GM21529 (cell line): ENCODE data around the gene TTLL8.

ENCODE experiments used
- ATAC-seq: cut with Tn5 transposase; IDR thresholded peaks from one replicate; pipeline ENCODE4 v1.9.1; 2021; ENCODE audit not compliant: unreplicated experiment

The TTLL8 gene

DNA sequence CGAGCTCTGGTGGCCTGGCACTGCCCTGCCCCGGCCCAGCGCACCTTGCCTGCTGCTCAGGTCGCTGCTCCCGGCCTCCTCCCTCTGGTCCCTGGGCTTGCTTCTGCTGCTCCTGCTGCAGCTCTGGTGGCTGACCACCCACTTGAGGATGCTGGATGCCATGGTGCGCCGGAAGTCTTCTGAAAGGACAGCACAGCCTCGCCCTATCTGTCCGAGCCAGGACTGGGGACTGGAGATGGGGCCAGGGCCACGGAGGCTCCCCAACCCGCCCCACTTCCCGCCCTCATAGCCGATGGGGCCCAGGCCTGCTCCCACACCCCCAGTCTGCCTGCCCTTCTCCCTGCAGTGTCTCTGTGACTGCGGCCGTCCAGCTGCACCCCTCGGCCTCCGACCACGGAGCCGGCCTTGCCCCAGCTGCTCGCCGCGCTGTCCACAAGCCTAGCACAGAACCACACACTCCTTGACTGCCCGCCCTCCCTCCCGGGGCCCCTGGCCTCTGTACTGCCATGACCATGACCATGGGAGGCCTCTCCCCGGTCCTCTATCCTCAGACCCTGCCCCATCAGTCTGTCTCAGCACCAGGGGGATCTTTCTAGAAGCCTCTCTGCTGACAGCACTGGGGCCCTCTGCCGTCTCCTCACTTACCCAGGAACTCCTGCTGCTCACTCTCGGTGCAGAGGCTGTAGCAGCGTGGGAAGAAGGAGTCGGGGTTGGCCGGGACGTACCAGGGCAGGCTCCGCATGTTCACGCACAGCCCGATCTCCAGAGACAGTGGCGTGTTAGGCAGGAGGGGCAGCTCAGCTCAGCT lies 12.7 kb downstream of the TTLL8 start:
- ATAC-seq, result no peak

DNA sequence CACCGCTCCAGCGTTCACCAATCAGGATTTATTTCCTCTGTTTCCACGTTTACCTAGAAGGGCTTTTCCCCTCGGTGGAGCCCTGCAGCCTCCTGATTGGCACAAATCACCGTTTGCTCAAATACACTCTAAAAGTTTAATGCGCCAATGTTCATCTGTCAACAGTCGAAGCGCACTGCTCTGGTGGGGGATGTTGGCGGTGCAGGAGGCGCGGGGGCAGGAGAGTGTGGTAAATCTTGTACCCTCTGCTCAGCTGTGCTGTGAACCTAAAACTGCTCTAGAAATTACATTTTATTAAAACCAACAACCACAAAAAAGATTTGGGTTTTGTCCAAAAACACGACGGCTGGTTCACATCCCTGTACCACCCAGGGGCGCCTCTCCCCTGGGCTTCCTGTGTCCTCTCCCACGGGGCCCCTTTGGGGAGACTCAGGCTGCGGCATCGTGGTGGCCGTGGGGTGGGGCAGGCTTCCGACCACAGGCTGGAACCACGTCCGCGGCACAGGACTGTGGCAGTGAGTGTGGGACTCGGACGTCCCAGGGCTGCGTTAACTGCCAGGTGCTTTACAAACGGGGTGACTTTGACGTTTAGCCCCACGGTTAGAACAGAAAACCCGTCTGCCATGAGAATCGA lies 13.5 kb downstream of the TTLL8 start:
- no peak for ATAC-seq

DNA sequence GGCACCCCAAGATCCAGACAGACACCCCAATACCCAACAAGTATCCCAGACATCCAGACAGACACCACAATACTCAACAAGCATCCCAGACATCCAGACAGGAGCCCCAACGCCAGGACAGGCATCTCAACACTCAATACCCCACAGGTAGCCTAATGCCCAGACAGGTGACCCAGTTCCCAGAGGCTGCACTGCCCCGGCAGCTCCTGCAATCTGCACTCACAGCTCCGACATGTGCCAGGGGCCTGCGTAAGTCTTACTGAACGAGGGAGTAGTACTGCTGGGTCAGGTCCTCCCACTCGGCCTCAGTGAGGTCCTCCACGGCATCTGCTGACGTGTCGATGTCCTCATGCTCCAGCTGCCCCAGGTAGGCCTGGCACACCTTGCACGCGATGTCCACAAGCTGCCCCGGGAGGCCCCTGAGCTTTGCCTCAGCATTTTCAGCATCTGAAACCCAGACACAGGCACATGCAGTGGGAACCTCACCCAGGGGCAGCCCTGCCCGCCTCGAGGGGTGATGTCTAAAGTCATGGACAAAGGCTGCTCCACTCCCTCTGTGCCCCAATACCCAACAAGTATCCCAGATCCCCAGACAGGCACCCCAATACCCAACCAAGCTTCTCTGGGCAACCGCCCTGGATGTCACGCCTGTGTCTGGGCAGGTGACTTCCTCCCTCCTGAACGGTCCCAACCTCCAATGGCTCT lies 16.6 kb downstream of the TTLL8 start:
- ATAC-seq, result no peak

- ATAC-seq, result no peak
These were observed 17.4 kb downstream of the TTLL8 start for GRCh38 chr22:50040717-50041116.

DNA sequence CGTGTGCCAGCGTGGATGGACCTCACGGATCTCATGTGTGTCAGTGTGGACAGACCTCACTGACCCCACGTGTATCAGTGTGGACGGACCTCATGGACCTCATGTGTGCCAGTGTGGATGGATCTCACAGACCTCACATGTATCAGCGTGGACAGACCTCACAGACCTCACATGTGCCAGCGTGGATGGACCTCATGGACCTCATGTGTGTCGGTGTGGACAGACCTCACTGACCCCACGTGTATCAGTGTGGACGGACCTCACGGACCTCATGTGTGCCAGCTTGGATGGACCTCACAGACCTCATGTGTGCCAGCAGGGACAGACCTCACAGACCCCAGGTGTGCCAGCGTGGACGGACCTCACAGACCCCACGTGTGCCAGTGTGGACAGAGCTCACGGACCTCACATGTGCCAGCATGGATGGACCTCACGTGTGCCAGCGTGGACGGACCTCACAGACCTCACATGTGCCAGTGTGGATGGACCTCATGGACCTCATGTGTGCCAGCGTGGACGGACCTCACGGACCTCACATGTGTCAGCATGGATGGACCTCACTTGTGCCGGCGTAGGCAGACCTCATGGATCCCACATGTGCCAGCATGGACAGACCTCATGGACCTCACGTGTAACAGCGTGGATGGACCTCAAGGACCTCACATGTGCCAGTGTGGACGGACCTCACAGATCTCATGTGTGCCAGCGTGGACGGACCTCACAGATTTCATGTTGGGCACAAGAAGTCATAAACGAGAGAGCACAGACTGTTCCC lies 18.2 kb downstream of the TTLL8 start:
- ATAC-seq, result no peak

DNA sequence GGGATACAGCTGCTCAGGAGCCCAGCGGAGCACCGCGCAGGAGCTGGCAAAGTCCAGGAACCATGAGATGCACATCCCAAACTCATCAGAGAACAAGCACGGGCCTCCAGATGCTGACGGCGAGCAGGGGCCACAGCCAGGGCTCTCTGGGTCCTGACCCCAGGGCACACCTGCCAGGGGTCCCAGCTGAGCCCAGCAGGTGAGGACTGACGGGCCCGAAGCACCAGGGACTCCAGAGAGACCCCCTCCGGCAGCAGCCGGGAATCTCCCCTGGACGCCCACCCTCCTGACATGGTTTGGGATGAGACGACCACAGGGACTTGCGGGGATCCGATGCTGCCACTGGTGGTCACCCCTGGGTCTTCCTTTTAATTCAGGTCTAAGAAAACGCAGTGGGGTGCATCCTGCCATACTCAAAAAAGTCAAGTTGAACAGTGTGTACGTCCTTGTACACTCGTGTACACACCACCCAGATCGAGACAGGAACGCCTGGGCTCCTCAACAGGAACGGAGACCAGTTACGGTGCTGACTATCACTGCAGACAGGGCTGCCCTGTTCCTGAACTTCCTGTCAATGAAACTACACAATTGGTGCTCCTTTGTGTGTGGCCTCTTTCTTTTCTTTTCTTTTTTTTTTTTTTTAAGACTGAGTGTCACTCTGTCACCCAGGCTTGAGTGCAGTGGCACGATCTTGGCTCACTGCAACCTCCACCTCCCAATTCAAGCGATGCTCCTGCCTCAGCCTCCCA lies 21.9 kb downstream of the TTLL8 start:
- ATAC-seq, result no peak

DNA sequence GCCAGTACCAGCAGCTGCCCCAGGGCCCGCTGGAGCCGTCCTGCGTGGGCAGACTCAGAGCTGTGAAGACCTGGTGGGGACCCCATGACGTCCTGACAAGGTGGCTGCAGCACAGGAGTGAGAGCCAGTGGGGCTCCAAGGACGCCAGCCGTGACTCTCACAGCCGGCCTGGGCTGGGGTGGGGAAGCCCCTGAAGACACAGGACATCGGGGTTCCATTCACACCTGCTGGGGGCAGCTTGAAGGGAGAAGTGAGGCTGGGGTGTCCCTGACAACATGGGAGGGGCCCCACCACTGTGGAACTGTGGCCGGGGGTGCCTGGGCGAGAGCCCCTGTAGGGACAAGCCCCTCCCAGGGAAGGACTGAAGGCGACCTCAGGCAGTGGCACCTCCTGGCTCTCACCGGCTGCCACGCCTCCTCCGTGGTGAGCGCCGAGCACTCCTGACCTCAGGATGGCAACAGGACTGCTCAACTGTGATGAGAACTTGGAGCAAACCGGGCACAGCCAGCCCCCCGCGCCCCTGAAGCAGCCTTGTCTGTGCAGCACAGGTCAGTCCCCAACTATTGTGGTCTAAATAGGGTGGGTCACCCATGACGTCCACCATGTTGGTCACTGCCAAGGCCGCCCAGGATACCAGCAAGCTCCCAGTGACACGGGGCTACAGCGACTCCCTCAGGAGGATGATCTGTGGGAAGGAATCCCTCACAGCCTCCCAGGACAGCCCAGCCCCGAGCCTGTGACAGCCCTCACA lies 22.8 kb downstream of the TTLL8 start:
- no peak for ATAC-seq

DNA sequence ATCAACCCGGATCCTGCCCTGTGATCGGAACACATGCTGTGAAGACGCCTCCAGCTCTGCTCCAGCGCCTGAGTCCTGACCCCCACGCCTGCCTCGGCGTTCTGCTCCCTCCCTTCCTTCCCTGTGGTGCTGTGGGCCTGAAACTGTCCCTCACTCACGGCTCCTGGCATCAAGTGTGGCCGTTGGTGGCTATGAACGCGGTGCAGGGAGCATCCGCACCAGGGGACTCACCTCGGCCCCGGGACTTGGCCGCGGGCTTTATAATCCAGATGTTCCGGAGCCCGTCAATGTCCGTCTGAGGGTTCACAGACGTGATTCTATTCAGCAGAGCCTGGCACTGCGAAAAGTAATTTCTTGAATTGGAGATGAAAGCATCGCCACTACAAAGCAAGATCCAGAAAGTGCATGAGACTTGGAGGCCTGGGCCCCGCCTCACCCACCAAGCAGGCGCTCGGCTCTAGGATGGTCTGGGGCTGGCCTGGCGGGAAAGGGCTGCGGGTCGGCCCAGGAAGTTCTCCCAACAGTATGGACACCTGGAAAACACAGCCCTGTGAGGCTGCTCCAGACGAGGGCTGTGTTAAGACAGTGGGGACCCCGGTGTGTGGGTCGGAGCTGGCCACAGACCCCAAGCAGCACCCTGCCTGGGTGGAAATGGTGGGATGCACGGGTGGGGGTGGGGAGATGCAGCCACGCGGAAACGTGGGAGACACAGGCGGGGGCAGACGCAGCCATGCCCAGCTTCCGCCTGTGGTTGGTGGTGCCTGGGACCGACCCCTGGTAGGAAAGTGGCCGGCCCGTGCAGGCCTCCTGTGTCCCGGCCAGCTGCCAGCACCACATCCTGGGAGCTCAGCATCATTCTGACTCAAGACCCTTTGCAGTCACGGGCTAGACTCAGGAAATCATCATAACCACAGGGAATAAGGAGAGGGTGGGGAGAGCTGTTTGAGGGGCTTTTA lies 23.7 kb downstream of the TTLL8 start:
- no peak for ATAC-seq

GRCh38 chr22:50032941-50033601 lies 25.0 kb downstream of the TTLL8 start:
- ATAC-seq, result no peak

DNA sequence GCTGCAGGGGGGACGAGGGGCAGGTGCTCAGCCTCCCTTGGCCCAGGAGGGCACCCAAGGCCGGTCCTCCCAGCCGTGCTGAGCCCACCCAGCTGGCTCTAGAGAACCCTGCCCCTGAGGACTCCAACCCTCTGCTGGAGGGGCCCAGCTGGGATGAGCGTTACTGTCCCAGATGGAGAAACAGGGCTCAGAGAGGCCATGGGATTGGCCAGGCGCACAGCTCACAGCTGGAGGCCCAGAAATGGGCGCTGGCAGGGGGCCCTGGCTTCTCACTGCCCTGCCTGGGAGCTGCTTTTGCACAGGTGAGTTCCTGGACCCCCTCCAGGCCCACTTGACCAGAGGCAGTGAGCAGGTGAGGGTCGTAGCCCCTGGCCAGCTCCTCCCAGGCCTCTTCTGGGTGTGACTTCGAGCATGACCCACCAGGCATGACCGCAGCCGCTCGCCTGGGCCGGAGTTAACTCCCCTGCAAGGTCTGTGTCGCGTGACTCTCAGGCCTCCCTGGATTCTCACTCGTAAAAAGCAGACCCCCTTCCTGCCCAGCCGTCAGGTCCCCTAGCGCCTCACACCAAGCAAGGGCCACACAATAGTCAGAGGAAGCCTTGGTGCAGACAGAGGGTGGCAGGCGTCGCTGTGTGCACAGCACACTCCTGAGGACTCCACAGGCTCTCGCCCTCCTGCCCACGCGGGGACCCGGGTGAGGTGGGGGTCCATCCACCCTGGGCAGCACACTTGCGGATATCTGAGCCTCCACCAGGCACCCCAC lies 25.8 kb downstream of the TTLL8 start:
- ATAC-seq, result no peak

DNA sequence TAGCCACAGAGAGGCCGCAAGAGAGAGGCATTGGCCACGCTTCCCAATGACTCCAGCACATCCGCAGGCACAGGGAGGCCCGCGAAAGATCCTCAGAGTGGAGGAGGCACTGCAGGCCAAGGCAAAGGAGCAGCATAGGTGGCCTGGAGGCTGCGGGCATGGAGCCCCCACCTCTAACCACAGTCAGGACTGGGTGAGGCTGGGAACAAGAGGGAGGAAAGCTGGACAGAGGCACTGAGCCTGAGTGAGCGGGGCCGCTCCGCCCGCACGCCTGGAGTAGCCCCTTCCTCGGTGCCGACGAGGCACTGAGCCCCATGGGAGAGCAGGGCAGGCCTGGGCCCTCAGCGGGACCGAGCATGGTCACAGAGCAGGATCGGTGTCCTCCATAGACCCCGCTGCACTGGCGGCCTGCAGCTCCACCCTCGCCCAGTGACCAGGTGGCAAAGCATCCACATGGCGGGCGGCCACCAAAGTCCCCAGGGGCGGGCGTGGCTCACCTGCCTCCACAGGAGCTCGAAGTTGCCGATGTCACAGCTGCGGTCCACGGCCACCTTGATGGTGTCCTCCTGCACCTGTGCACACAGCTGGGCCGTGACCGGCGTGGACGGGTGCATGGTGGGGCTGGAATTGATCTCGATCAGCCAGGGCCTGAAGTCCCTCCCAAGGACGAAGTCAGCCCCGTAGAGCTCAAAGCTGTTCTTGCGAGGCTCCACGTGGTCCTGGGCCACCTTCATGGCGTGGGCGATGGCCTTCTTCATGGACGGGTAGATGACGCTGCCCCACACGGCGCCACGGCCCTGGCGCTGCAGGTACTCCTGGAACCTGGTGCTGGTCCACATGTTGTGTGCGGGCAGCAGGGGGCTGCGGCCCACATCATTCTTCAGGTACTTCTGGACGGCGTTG lies 26.7 kb downstream of the TTLL8 start:
- ATAC-seq, result no peak

DNA sequence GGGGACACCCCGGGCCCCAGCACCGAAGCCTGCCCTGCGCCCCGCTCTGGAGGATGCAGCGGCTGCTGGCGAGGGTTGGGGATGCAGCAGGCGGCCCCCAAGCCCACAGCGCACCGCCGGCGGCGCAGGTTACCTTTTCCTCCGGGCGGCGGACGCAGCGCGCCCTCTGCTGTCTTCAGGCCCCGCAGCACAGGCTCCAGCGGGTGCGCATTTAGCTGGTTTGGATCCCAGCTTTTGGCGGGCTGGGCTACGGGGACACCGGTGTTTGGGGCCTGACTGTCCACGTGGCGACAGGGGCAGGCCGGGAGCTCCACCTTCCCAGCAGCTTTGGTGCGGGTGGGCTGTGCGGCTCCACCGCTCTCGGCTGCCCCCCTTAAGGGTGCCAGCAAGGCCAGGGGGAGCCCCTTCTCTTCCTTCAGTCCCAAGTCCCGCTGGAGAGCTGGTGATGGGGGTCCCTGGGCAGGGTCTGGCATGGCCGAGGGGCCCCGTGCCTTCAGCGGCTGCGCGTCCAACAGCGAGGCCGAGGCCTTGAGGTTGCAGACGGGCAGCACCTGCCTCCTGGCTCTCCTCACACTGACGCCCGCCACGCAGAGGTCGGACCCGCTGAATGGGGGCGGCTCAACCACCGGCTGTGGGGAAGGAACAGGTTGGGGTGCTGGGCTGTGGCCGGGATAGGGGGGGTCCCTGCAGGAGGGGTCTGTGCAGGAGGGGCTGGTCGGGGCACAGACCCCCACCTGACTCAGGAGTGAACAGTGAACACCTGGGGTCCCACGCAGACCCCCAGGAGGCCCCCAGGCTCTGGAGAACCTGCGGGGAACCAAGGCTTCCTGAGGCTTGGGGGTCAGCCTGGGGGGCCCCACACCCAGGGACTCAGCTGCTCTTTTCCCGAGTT lies 27.6 kb downstream of the TTLL8 start:
- ATAC-seq, result no peak

DNA sequence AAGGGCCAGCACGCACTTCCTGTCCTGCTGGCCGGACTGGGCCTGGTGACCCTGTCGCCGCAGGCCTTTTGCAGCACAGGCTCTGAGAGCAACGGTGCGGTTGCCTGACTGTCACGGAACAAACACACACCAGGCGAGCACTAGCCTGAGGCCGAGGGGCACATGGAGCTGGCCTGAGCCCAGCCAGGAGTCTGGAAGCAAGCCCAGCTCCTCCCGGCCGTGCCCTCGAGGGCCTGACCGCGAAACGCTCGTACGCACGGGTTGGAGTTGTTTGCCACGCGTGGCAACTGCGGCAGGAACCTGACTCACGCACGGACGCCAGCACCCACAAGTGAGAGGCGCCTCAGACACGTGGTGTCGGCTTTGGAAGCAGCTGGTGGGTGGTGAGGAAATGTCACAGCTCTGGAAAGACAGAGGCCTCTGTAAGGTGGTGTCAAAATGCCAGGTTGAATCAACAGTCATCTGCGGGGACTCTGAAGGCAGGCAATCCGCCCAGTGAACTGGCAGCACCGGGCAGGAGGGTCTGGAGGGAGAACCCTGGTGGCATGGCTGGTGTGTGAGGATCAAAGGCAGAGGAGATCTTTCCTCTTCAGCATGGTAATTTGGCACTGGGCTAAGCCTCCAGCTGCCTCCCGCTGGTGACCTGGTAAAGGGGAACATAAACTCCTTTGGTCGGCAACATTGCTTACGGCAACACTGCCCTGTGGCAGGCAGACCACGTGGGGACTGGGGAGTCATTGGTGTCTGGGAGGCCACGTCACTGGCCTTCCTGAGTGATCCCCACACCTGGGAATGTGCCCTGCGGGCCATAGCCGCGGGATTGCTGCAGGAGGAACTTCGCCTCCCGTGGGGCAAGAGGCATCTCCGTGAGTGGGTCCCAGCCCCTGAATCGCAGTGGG lies 30.2 kb downstream of the TTLL8 start:
- no peak for ATAC-seq

GRCh38 chr22:50025993-50026392 lies 32.1 kb downstream of the TTLL8 start:
- no peak for ATAC-seq
